HG03558 (cell line): ENCODE measurements around the gene UBE2R2.
"Not testable (repeated sequence)": the region's sequence is repeated elsewhere in the genome, so short reads cannot be mapped to it uniquely, and the experiment has no call there.

ENCODE experiments used
- ATAC-seq: cut with Tn5 transposase; IDR thresholded peaks from one replicate; pipeline ENCODE4 v1.9.1; 2021; ENCODE audit warnings: moderate number of reproducible peaks; ENCODE audit not compliant: unreplicated experiment; ENCODE audit errors: extremely low read depth

UBE2R2 gene

DNA sequence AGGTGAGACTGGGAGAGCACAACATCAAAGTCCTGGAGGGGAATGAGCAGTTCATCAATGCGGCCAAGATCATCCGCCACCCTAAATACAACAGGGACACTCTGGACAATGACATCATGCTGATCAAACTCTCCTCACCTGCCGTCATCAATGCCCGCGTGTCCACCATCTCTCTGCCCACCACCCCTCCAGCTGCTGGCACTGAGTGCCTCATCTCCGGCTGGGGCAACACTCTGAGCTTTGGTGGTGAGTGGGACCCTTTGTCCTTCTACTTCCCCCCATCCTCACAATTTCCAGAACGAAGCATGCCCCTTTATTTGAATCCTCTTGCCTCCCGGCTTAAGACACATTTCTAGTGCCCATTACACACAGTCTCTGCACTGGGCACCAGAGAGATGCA lies 19.1 kb upstream of the UBE2R2 start:
- no peak for ATAC-seq

GRCh38 chr9:33798545-33798944 lies 18.4 kb upstream of the UBE2R2 start:
- ATAC-seq = no peak

GRCh38 chr9:33799928-33800704 lies 16.8 kb upstream of the UBE2R2 start:
- ATAC-seq = no peak

GRCh38 chr9:33800886-33801285 lies 16.1 kb upstream of the UBE2R2 start:
- no peak for ATAC-seq

DNA sequence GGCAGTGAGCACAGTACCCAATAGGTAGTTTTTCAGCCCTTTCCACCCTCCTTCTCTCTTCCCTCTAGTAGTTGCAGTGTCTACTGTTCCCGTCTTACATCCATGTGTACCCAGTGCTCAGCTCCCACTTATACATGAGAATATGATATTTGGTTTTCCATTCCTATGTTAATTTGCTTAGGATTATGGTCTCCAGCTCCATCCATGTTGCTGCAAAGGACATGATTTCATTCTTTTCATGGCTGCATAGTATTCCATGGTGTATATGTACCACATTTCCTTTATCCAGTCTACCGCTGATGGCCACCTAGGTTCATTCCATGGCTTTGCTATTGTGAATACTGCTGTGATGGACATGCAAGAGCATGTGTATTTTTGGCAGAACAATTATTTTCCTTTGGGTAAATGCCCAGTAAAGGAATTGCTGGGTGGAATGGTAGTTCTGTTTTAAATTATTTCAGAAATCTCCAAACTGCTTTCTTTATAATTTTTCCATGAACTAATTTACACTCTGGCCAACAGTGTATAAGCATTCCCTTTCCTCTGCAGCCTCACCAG lies 14.9 kb upstream of the UBE2R2 start:
- ATAC-seq = not testable (repeated sequence)

GRCh38 chr9:33804196-33804595 lies 12.8 kb upstream of the UBE2R2 start:
- ATAC-seq = not testable (repeated sequence)

DNA sequence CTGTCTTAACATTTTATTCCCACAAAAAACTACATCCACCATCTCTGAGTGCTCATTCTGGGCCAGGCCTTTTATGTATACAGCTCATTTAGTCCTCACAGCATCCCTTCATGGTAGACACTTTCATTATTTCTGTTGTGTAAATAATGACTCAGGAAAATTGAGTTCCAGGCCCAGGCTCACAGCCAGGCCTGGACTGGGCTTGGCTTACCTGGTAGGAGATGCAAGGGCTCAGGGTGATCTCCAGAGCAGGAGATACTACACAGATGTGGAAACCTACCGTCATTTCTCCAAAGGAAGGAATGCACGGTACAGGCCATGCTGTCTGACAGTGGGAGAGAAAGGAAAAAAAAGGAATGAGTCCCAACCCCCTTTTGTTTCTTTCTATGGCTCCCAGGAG lies 9.8 kb upstream of the UBE2R2 start:
- not testable (repeated sequence) for ATAC-seq

- not testable (repeated sequence) for ATAC-seq
Measured at GRCh38 chr9:33808979-33809322, 8.0 kb upstream of the UBE2R2 start.

DNA sequence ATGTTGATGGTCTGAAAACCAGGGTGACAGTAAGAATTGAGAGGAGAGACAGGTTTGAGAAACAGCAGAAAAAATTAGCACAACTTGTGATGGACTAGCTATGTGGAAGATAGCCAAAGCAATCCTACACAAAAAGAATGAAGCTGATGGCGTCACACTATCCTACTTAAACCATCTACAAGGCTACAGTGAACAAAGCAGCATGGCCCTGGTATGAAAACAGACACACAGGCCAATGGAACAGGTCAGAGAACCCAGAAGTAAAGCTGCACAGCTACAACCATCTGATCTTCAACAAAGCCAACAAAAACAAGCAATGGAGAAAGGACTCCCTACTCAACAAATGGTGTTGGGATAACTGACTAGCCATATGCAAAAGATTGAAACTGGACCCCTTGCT lies 7.5 kb upstream of the UBE2R2 start:
- no peak for ATAC-seq

DNA sequence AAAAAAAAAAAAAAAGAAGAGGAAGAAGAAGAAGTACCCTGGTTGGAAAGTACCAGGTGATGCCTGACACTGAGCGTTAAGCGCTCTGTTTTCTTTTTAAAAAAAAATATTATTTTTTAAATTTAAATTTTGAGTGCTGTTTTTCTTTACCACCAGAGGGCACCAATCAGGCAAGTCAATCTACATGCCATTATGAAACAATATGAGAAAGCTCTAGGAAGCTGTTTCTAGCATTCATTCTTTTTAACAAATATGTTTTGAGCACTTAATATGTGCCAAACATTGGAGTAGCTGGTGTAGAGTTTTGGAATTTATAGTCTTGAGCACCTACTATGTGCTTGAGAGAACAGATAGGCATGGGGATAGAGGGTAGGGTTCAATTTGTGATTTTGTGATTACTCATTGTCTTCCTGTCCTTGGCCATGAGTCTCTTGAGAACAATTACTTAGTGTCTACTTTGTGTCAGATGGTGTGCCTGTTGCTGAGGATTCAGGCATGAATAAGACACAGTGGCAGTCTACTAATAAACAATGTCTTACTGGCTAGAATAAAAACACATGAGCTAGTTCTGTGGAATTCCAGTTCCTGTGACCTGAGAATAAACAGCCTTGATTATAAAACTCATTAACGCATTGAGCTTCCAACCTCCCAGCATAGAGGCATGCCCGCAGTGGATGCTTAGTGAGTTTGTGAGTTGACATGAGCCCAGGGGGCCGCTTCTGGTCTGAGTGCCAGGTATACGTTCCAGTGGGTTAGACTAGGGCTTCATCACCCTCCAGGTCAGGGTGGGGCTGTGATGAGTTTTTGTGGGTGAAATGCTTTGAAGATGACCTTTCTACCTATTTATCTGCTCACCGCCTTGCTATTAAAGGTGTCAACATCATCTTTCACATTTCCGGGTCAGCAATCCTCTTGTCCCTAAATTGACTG lies 3.0 kb upstream of the UBE2R2 start:
- no peak for ATAC-seq

- no peak for ATAC-seq
Measured at GRCh38 chr9:33815781-33816180, 1.2 kb upstream of the UBE2R2 start.

DNA sequence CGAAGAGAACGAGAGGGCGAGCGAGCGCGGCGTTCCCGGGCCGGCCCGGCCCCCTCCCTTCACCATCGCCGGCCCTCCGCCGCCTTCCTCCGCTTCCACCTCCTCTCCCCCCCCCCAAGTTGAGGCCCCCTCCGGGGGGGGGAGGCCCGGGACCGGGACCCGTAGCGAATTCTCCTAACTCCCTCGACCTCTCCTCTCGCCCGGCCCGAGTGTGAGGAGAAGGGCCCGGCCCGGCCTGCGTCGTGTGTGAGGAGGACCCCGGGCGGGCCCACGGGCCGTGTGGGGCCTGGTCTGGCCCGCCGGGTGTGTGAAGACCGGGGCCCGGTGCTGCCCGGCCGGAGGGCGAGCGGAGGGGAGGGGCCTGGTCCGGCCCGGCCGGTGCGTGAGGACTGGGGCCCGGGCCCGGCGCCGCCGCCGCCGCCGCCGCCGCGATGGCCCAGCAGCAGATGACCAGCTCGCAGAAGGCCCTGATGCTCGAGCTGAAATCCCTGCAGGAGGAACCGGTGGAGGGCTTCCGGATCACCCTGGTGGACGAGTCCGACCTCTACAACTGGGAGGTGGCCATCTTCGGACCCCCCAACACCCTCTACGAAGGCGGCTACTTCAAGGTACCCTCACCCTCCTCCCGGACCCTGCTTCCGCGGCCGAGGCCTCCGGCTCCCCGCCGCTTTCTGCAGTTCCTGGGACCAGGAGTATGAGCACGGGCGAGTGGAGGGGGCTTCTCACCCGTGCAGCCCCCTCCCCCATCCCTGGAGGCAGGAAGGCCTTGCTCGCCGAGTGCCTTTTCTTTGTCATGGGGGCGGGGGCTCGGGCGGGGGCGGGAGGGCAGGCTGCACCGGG lies 587 bp downstream of the UBE2R2 start:
- ATAC-seq = no peak

- no peak for ATAC-seq
Measured at GRCh38 chr9:33818167-33818846, 1.3 kb downstream of the UBE2R2 start.

DNA sequence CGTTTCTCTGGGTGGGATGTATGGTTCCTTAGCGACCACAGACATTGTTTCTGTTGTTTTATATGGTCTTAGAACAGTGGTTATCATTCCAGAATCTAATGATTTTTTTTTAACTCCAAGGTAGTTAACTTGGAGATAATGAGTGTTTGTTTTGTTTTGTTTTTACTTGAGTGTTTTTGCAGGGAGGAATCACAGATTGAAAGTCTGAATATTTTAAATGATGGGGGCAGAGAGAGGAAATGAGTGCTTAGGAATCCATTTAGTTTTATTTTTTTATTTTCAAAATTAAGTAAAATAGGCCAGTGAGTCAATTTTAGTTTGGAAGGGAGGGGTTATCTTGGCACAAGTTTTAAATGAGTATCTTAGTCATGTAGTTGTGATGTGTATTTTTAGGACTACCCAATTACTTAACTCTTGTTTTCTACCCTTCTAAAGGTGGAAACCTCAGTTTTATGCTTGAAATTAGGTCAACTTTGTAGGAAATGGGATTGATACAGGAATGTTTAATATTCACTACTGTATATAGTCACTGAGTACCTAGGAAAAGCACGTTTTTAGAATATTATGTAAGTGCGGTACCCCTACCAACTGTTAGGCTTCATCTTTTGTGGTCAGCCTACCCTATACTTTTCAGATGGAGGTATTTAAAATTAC lies 2.0 kb downstream of the UBE2R2 start:
- no peak for ATAC-seq

DNA sequence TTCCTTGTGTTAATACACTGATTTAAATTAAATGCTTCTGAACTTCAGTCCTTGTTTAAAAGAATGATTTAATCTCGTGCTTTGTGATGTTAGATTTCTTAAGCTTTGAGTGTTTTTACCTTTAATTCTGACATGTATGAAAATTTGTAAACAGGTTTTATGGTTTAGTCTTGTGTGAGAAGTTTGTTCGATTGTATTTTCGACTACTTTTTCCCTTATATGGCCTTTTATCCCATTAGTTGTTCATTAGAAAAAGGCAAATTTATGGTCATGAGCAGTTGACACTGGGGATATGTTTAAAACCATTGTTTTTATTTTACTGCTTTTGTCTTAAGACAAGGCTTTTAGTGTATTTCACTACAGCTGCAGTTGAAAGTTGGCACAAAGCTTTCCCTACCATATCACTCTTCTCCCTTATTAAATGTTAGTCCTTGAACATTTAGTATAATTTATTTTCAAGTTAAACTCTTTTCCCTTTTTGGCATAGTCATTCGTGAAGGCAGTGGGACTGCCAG lies 3.3 kb downstream of the UBE2R2 start:
- ATAC-seq = no peak

DNA sequence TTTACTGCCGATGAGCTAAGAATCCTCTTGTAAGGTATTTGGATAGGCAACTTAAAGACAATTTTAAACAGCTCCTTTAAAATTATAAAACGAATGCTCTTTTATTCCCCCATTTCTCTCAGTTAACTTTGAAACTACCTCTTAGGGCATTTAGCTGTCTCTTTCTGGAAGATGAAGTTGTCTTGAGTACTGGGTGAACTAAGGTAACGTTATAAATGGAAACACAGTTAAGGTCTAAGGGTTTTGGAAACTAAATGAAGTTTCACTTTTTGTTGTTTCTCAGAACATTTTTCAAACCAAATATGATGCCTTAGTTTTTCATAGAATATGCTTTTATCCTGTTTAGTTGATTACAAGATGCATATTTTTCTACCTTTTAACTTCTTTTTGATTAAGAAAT lies 6.8 kb downstream of the UBE2R2 start:
- no peak for ATAC-seq

- ATAC-seq = not testable (repeated sequence)
Measured at GRCh38 chr9:33827285-33827684, 10.3 kb downstream of the UBE2R2 start.

- not testable (repeated sequence) for ATAC-seq
Measured at GRCh38 chr9:33829641-33830230, 12.8 kb downstream of the UBE2R2 start.
